Activated naive CD4-positive, alpha-beta T cell treated with anti-CD3 and anti-CD28 coated beads, Interleukin-2, amount 50 U/mL, for 72 hours (primary cell): ENCODE data around the gene ENOPH1. TPM values are rescaled to one million over a fixed set of nuclear protein-coding genes. Genes with fewer than 3 reads are reported as not detected.
"Not testable (repeated sequence)": the region's sequence is repeated elsewhere in the genome, so short reads cannot be mapped to it uniquely, and the experiment has no call there.

Experiments used
- ATAC-seq, 2 donors: fragments of 150-1000 bp; cut with Tn5 transposase; 2 replicates each; pipeline ENCODE4 v1.10.0; 2021; ENCODE audit warnings: mild to moderate bottlenecking in 2 of 2, moderate library complexity in 2 of 2
- DNase-seq, 2 donors: peaks; one replicate each; pipeline ENCODE4 v3.0.0; 2021 to 2022; ENCODE audit warnings: low spot score in 2 of 2
- H3K27ac Mint-ChIP-seq, 2 donors: one replicate each; pipeline ENCODE4 v1.8.0; 2022; ENCODE audit warnings: mild to moderate bottlenecking in 2 of 2, mixed read lengths in 2 of 2
- H3K36me3 Mint-ChIP-seq, 2 donors: one replicate each; pipeline ENCODE4 v1.8.0; 2022; ENCODE audit warnings: mixed read lengths in 2 of 2
- H3K9me3 Mint-ChIP-seq, 2 donors: one replicate each; pipeline ENCODE4 v1.8.0; 2022; ENCODE audit warnings: mixed read lengths in 2 of 2
- total RNA-seq, 2 donors: library from RNA; stranded (reverse); gene quantifications; one replicate each; pipeline ENCODE4 v1.2.3, GENCODE V29; 2022

ENOPH1 gene
- total RNA-seq, 2 donors from 2014 or later = 43.7 to 62.2 TPM

DNA sequence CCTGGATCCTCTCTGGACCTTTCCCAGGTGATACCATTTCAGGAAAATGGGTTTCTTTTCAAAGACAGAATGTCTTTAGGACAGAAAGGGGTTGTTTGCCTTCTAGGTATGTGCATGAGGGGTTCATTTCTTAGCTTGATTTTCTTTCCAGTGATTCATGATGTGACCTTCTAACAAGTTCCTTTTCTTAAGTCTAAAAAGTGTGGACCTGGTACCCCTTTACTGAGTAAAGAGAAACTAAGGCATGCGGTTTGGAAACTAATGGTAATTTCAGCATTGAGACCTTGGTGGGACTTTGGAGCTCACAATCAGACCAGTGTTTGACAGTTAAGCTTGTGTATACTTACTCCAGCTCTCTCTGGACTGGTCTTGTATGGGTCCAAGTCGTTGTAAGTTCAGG, 8.7 kb downstream of the ENOPH1 start:
- H3K9me3 Mint-ChIP-seq = no peaks in the 10 kb centered on the region
- peaks cover 0 to 53% of the 10 kb centered on the region in 2 donors for H3K36me3 Mint-ChIP-seq
- ATAC-seq (peak; percentile 32 to 49), DNase-seq (no peak)
- peak overlapping the region in 1 of 2 donors; percentile 4 for H3K27ac Mint-ChIP-seq

DNA sequence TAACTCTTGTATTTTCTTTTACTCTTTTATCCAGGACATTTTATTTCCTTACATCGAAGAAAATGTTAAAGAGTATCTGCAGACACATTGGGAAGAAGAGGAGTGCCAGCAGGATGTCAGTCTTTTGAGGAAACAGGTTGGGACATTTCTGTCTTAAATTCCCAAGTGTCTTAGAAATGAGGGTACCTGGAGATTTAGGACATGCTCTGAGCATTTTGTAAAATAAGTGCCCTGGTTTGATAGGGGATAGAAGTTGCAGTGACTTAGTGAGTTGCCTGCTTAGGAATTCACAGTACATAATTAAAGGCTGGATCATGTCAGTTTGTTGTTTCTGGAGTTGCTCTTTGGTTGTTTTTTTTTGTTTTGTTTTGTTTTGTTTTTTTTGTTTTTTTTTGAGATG, 17.5 kb downstream of the ENOPH1 start:
- no peak overlapping the region for H3K27ac Mint-ChIP-seq
- no peak for ATAC-seq

DNA sequence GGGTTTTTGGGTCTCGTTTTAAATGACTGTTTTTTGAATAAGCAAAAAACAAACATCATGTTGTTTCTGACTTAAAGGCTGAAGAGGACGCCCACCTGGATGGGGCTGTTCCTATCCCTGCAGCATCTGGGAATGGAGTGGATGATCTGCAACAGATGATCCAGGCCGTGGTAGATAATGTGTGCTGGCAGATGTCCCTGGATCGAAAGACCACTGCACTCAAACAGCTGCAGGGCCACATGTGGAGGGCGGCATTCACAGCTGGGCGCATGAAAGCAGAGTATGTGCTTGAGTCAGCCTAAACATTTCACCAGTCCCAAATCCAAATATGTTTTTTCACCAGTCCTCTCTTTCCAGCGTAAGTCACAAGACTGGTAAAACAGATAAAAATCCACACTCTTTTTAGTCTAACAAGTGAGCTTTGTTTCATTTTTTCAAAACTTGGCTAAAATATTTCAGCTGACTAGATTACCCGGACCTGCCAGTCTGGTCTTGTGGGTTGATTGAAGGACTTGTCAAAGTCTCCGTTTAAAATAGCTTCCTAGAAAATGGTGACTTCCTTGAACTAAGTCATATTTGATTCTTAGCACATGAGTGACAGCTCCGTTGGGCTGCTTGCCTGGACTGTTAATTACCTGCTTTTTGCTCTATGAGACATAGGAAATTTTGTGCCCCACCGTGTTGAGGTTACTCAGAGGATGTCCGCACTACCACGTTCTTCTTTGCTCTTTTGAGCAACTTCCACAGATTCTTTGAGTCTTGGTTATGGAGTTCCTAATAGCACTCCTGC, 20.8 kb downstream of the ENOPH1 start:
- Mint-ChIP-seq H3K27ac (peak overlapping the region in 1 of 2 donors; percentile 14), H3K36me3 (peaks cover 15 to 37% of the 10 kb centered on the region in 2 donors), H3K9me3 (no peaks in the 10 kb centered on the region)
- DNase-seq = no peak
- ATAC-seq = no peak

More for the DNA sequence above, 17.5 kb downstream of the ENOPH1 start:
- no peak for DNase-seq
- Mint-ChIP-seq H3K9me3 (no peaks in the 10 kb centered on the region), H3K36me3 (peaks cover 10 to 30% of the 10 kb centered on the region in 2 donors)

DNA sequence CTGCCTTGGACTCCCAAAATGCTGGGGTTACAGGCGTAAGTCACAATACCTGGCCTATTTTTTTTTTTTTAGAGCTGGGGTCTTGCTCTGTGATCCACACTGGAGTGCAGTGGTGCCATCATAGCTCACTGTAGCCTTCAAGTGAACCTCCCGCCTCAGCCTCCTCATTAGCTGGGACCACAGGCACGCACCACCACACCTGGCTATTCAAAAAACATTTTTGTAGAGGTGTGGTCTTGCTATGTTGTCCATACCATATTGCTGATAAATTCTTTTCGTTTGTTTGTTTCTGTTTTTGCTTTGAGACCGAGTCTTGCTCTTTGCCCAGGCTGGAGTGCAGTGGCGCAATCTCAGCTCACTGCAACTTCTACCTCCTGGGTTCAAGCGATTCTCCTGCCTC, 21.6 kb downstream of the ENOPH1 start:
- ATAC-seq (no peak), DNase-seq (no peak)
- Mint-ChIP-seq H3K27ac (no peak overlapping the region), H3K9me3 (no peaks in the 10 kb centered on the region), H3K36me3 (peaks cover 15 to 37% of the 10 kb centered on the region in 2 donors)

DNA sequence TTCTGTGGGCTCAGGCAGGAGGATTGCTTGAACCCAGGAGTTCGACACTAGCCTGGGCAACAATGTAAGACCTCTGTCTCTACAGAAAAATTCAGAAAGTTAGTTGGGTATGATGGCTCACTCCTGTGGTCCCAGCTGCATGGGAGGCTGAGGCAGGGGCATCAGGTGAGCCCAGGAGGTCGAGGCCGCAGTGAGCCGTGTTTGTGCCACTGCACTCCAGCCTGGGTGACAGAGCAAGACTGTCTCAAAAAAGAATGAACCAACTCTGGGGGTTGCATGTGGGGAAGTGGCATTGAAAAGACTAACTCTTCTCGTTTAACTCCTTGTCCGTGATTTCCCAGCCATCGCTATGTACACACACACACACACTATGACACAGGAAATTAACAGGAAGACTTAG, 26.9 kb downstream of the ENOPH1 start:
- peaks cover 5 to 6% of the 10 kb centered on the region in 2 donors for H3K36me3 Mint-ChIP-seq
- ATAC-seq = no peak
- DNase-seq = no peak
- H3K9me3 Mint-ChIP-seq = no peaks in the 10 kb centered on the region
- H3K27ac Mint-ChIP-seq = peak overlapping the region in 1 of 2 donors; percentile 46

DNA sequence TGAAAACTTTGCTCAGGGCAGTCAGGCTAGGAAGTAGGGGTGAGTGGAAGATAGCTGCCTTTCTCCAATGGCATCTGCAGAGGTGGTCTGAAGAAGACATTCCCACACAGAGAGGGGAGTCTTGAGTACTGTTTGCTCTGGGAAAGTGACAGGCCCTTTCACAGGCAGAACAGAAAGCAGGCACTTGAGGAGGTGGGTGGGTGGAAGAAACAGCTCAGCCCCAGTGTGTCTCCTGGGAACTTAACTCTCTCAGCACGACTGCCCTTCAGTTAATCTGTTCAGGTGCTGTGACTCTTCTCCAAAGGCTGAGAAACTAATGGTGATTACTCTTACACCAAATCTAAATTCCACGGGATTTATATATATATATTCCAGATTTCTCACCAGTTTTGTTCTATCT, 28.3 kb downstream of the ENOPH1 start:
- Mint-ChIP-seq H3K36me3 (peaks cover 0 to 5% of the 10 kb centered on the region in 2 donors), H3K27ac (peak overlapping the region in 1 of 2 donors; percentile 60), H3K9me3 (no peaks in the 10 kb centered on the region)
- DNase-seq (no peak), ATAC-seq (no peak)

DNA sequence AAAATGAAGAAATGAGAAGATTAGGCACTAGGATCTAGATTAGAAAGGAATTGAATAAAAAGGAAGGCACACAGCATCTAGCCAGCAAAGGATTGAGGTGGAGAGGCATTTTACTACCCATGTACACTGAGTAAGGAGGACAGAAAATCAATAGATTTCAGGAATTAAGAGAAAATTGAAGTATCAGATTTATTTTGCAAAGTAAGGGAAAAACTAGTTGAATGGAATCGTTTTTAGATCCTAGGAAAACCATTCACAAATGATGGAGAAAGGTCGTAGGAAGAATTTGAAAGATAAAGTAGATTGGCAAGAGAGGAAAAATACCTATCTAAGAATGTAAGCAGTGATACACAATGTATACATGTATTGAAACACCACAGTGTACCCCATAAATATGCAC, 31.3 kb downstream of the ENOPH1 start:
- no peak for DNase-seq
- peak overlapping the region; percentile 15 to 65 for H3K27ac Mint-ChIP-seq
- H3K9me3 Mint-ChIP-seq = no peaks in the 10 kb centered on the region
- no peaks in the 10 kb centered on the region for H3K36me3 Mint-ChIP-seq
- no peak for ATAC-seq

DNA sequence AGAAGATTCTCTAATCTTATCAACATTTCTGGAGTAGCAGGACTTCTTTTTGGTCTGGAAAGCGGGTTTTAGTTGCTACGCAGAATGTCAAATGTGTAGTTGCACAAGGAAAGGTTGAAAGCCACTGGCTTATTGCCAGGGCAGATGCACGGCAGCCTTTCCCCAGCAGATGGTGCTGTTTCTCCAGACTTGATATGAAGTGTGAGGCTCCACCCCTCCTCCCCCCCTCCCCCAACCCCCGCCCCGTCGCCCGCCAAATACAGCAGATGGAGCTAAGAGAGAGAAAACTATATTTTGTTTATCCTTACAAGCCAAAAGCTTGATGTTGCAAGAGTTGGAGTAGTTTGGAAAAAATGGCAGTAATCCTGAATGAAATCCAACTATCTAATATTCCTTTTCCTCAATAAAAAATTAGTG, 32.0 kb downstream of the ENOPH1 start:
- DNase-seq (peak; percentile 65 to 89), ATAC-seq (peak; percentile 79 to 83)
- Mint-ChIP-seq H3K36me3 (no peaks in the 10 kb centered on the region), H3K9me3 (no peaks in the 10 kb centered on the region), H3K27ac (no peak overlapping the region)

DNA sequence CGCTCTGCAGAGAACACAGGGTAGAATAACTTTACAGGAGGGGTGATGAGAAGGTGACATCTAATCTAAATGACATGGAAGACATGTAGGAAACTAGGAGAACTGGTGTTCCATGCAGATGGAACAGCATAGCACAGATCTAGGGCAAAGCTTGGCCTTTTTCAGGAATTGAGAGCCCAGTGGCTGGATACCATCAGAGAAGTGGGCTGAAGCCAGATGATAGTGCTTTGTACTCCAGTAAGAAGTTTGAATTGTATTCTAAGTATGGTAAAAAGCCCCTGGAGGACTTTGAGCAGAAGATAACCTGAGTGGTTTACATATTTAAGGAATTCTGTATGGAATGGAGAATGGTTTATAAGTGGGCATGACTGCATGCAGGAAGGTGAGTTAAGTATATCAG, 32.8 kb downstream of the ENOPH1 start:
- Mint-ChIP-seq H3K9me3 (no peaks in the 10 kb centered on the region), H3K36me3 (no peaks in the 10 kb centered on the region), H3K27ac (no peak overlapping the region)
- no peak for DNase-seq
- no peak for ATAC-seq

DNA sequence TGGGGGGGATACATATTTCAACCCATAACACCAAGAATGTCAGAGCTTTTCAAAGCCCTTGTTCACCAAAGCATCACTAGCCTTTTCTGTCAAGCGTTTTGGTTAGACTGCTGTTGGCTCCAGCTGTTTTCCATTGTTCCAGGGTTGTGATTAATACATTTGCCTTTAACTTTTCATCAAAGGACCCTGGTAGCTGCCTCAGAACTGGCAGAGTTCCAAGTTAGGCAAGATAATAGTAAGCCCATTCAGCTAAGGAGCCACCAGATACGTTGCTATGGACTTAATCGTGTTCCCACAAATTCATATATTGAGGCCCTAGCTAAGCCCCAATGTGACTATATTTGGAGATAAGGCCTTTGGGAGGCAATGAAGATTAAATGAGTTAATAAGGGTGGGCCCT, 37.1 kb downstream of the ENOPH1 start:
- Mint-ChIP-seq H3K36me3 (no peaks in the 10 kb centered on the region), H3K27ac (no peak overlapping the region), H3K9me3 (no peaks in the 10 kb centered on the region)
- ATAC-seq (no peak), DNase-seq (no peak)

DNA sequence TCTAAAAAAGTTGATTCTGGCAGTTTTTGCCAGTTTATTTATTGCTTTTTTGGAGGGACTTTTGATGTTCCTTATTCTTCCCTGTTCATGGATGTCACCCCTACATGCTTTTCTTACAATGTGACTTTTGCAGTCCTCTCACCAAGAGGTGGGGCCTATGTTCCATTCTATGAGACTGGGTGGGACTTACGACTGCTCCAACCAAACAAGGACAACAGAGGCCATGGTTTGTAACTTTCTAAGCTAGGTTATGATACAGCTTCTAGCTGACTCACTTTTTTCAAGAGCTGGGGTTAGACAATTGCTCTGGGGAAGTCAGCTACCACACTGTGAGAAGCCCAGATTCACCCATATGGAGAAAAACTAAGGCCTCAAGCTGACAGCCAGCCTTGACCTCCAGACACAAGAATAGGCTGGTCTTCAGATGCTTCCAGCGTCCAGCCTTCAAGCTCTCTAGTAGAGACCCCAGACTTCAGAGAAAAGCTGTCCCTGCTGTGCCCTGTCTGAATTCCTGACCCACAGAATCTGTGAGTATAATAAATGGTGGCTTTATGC, 39.5 kb downstream of the ENOPH1 start:
- ATAC-seq (peak in 1 of 2 donors; percentile 50), DNase-seq (no peak)
- H3K36me3 Mint-ChIP-seq = no peaks in the 10 kb centered on the region
- no peaks in the 10 kb centered on the region for H3K9me3 Mint-ChIP-seq
- no peak overlapping the region for H3K27ac Mint-ChIP-seq

DNA sequence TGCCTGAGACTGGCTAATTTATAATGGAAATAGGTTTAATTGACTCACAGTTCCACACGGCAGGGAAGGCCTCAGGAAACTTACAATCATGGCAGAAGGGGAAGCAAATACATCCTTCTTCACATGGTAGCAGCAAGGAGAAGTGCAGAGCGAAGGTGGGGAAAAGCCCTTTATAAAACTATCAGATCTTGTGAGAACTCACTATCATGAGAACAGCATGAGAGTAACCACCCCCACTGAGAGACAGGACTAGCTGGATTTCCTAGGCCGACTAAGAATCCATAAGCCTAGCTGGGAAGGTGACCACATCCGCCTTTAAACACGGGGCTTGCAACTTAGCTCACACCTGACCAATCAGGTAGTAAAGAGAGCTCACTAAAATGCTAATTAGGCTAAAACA, 42.7 kb downstream of the ENOPH1 start:
- DNase-seq, H3K27ac Mint-ChIP-seq, H3K9me3 Mint-ChIP-seq, H3K36me3 Mint-ChIP-seq, ATAC-seq: not testable (repeated sequence)

DNA sequence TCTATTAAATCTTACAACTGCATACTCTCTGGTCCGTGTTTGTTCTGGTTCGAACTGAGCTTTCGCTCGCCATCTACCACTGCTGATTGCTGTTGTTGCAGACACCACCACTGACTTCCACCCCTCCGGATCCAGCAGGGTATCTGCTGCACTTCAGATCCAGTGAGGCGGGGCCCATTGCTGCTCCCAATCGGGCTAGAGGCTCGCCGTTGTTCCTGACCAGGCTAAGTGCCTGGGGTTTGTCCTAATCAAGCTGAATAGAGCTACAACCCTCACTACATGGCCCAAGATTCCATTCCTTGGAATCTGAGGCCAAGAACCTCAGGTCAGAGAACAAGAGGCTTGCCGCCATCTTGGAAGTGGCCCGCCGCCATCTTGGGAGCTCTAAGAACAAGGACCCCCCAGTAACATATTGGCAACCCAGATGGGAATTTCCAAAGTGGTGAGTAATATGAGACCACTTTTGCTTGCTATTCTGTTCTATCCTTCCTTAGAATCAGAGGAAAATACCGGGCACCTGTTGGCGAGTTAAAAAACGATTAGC, 43.3 kb downstream of the ENOPH1 start:
- no peak overlapping the region for H3K27ac Mint-ChIP-seq
- ATAC-seq = no peak
- no peaks in the 10 kb centered on the region for H3K9me3 Mint-ChIP-seq
- DNase-seq = no peak
- H3K36me3 Mint-ChIP-seq = no peaks in the 10 kb centered on the region

DNA sequence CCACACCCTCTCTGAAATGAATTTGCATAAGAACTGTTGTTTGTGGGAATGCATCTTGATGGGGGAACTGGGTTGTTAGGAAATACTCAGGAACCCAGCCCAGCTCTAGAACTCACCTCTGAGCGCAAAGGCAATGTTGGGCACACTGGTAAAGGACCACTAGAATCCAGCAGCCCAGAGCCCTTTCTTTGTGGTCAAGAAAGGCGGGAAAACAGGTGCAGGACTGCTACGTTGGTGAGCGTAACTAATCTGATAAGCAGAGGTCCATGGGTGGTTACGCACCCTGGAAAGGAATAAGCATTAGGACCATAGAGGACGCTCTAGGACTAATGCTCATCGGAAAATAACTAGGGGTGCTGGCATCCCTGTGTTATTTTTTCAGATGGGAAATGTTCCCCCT, 45.5 kb downstream of the ENOPH1 start:
- not testable (repeated sequence) for H3K36me3 Mint-ChIP-seq, H3K9me3 Mint-ChIP-seq, H3K27ac Mint-ChIP-seq, ATAC-seq, DNase-seq

DNA sequence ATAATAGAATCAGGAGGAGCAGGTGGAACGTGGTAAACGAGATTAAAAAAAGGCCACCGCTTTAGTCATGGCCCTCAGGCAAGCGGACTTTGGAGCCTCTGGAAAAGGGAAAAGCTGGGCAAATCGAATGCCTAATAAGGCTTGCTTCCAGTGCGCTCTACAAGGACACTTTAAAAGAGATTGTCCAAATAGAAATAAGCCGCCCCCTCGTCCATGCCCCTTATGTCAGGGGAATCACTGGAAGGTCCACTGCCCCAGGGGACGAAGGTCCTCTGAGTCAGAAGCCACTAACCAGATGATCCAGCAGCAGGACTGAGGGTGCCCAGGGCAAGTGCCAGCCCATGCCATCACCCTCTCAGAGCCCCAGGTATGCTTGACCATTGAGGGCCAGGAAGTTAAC, 47.1 kb downstream of the ENOPH1 start:
- H3K36me3 Mint-ChIP-seq, H3K27ac Mint-ChIP-seq, DNase-seq, H3K9me3 Mint-ChIP-seq, ATAC-seq: not testable (repeated sequence)

DNA sequence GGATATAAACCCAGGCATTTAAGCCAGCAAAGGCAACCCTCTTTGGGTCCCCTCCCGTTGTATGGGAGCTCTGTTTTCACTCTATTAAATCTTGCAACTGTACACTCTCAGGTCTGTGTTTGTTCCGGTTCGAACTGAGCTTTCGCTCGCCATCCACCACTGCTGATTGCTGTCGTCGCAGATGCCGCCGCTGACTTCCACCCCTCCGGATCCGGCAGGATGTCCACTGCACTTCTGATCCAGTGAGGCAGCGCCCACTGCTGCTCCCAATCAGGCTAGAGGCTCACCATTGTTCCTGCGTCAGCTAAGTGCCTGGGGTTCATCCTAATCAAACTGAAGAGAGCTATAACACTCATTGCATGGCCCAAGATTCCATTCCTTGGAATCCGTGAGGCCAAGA, 49.2 kb downstream of the ENOPH1 start:
- no peak for ATAC-seq
- no peak overlapping the region for H3K27ac Mint-ChIP-seq
- no peaks in the 10 kb centered on the region for H3K9me3 Mint-ChIP-seq
- DNase-seq = no peak
- H3K36me3 Mint-ChIP-seq = peaks cover 0 to 5% of the 10 kb centered on the region in 2 donors

DNA sequence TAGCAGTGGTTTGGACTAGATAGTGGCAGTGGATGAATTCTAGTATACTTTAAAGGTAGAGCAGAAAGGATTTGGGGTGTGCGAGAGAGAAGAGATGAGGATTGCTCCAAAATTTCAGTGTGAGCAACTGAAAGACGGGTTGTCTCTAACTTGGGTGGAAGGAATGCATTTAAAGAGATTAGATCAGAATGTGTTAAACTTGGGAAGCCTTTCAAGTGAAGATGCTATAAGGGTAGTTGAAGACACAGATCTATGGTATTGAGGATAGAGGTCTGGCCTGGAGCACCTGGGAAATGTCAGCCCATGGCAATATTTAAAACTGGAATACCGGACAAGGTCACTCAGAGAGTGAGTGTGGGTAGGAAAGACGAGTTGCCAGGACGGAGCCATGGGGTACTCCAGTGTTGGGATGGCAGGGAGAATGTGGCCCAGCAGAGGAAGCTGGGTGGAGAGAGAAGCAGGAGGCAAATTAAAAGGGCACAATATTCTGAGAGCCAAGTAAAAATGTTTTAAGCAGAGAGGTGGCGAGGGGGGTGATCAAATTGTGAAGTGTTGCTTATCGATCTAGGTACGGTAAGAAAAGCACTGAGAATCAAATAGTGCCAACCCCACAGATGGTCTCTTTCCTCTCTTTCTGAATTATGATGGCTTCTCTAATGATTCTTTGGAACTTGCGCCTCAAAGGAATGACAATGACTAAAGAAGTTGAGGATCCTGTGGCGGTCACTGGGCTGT, 50.5 kb downstream of the ENOPH1 start:
- no peak overlapping the region for H3K27ac Mint-ChIP-seq
- no peak for ATAC-seq
- H3K36me3 Mint-ChIP-seq = peaks cover 0 to 5% of the 10 kb centered on the region in 2 donors
- H3K9me3 Mint-ChIP-seq = no peaks in the 10 kb centered on the region
- no peak for DNase-seq
